HepG2 (cell line): ENCODE results near the gene ATP13A3. TPM values are rescaled to one million over a fixed set of nuclear protein-coding genes. Genes with fewer than 3 reads are reported as not detected.

Experiments
- BATF2 ChIP-seq: sonication (generic); formaldehyde crosslinking; IDR thresholded peaks from 2 replicates; pipeline ENCODE4 v1.8.0; 2022; ENCODE audit warnings: mild to moderate bottlenecking, missing genetic modification reagents, moderate library complexity
- CREBL2 ChIP-seq: sonication (generic); formaldehyde crosslinking; IDR thresholded peaks from 2 replicates; pipeline ENCODE4 v1.8.1; 2023; ENCODE audit warnings: missing genetic modification reagents, mild to moderate bottlenecking, borderline replicate concordance
- FOXO1 ChIP-seq: sonication (generic); formaldehyde crosslinking; IDR thresholded peaks from 2 replicates; pipeline ENCODE4 v1.4.0; 2020; ENCODE audit warnings: missing genetic modification reagents
- HMGA1 ChIP-seq: sonication (generic); formaldehyde crosslinking; conservative IDR thresholded peaks from 2 replicates; pipeline ENCODE4 v1.4.0; 2020; ENCODE audit warnings: missing genetic modification reagents
- ISL2 ChIP-seq: sonication (generic); formaldehyde crosslinking; IDR thresholded peaks from 2 replicates; pipeline ENCODE4 v1.5.0; 2020; ENCODE audit warnings: missing genetic modification reagents
- NAIF1 ChIP-seq: sonication (generic); formaldehyde crosslinking; IDR thresholded peaks from 2 replicates; pipeline ENCODE4 v1.5.0; 2020; ENCODE audit warnings: mild to moderate bottlenecking, missing genetic modification reagents, borderline replicate concordance
- NFATC3 ChIP-seq: sonication (generic); formaldehyde crosslinking; IDR thresholded peaks from 2 replicates; pipeline ENCODE4 v1.5.1; 2020; ENCODE audit warnings: mild to moderate bottlenecking, missing genetic modification reagents
- RELA ChIP-seq: sonication (generic); formaldehyde crosslinking; IDR thresholded peaks from 2 replicates; pipeline ENCODE4 v1.4.0; 2020; ENCODE audit warnings: missing genetic modification reagents
- SP1 ChIP-seq, 2 experiments: fragments of 450-650 bp in 1 of 2; sonication (generic) in 1 of 2; formaldehyde crosslinking in 1 of 2; IDR thresholded peaks; 2 replicates each; pipeline versions ENCODE4 v1.4.0 to v1.6.1; 2016 to 2020; ENCODE audit warnings: missing genetic modification reagents in 1 of 2
- U2AF1 ChIP-seq: fragments of 200-400 bp; formaldehyde crosslinking; optimal IDR thresholded peaks from 2 replicates; pipeline ENCODE3; 2017; ENCODE audit warnings: mild to moderate bottlenecking, low read depth, low read length
- ZC3H4 ChIP-seq: sonication (generic); formaldehyde crosslinking; IDR thresholded peaks from 2 replicates; pipeline ENCODE4 v1.4.0; 2020; ENCODE audit warnings: missing genetic modification reagents, borderline replicate concordance
- ZNF180 ChIP-seq: sonication (generic); formaldehyde crosslinking; IDR thresholded peaks from 2 replicates; pipeline ENCODE4 v1.4.0; 2020; ENCODE audit warnings: low read depth, missing genetic modification reagents, borderline replicate concordance
- ZNF260 ChIP-seq: sonication (generic); formaldehyde crosslinking; IDR thresholded peaks from 2 replicates; pipeline ENCODE4 v1.4.0; 2020; ENCODE audit warnings: missing genetic modification reagents, low read depth, mild to moderate bottlenecking, borderline replicate concordance
- ZNF282 ChIP-seq: fragments of 450-650 bp; IDR thresholded peaks from 2 replicates; pipeline ENCODE4 v1.6.1; 2018; ENCODE audit not compliant: partially characterized antibody
- ZNF317 ChIP-seq: sonication (generic); formaldehyde crosslinking; IDR thresholded peaks from 2 replicates; pipeline ENCODE4 v1.5.0; 2020; ENCODE audit warnings: mild to moderate bottlenecking, missing genetic modification reagents
- polyA plus RNA-seq, 8 experiments: library from polyadenylated mRNA; depleted of rRNA in 3 of 8; stranded (reverse) in 7 of 8; unstranded in 1 of 8; fragments of >200 nt; fragmentation: Illumina TruSeq in 4 of 8; extraction: Trizol in 4 of 8; gene quantifications; 2 replicates each; pipeline versions ENCODE4 v1.2.1 to v1.2.3, GENCODE V29; 2011 to 2016; ENCODE audit warnings: low read depth in 4 of 8, missing spikeins in 1 of 8, mixed read lengths in 1 of 8; ENCODE audit not compliant: insufficient read depth in 1 of 8
- total RNA-seq, 5 experiments: library from RNA; depleted of rRNA; stranded (reverse); fragments of >200 nt; fragmentation: Illumina TruSeq; extraction: Trizol; gene quantifications; 2 replicates each; pipeline ENCODE4 v1.2.3, GENCODE V29; 2016; ENCODE audit warnings: low read depth in 1 of 5
- TF ChIP-seq, protein P1 (sequence below): sonication (generic); formaldehyde crosslinking; IDR thresholded peaks from 2 replicates; pipeline ENCODE4 v1.4.0; 2020; ENCODE audit warnings: missing genetic modification reagents
- TF ChIP-seq, protein P2 (sequence below): sonication (generic); formaldehyde crosslinking; IDR thresholded peaks from 2 replicates; pipeline ENCODE4 v1.4.0; 2020; ENCODE audit warnings: mild to moderate bottlenecking, missing genetic modification reagents, borderline replicate concordance
- TF ChIP-seq, protein P3 (sequence below): sonication (generic); formaldehyde crosslinking; IDR thresholded peaks from 2 replicates; pipeline ENCODE4 v1.5.0; 2020; ENCODE audit warnings: mild to moderate bottlenecking, missing genetic modification reagents

The ATP13A3 gene
- total and polyA plus RNA-seq, 2 of the 13 experiments (the other 11 are each of a cell fraction or from before 2014, with no cell fraction given) = 44.9 to 80.8 TPM

- no peak for TF ChIP-seq ZNF180 (CRISPR knock-in tag)
- TF ChIP-seq HMGA1 (CRISPR knock-in tag) = no peak
- TF ChIP-seq, protein P1, sequence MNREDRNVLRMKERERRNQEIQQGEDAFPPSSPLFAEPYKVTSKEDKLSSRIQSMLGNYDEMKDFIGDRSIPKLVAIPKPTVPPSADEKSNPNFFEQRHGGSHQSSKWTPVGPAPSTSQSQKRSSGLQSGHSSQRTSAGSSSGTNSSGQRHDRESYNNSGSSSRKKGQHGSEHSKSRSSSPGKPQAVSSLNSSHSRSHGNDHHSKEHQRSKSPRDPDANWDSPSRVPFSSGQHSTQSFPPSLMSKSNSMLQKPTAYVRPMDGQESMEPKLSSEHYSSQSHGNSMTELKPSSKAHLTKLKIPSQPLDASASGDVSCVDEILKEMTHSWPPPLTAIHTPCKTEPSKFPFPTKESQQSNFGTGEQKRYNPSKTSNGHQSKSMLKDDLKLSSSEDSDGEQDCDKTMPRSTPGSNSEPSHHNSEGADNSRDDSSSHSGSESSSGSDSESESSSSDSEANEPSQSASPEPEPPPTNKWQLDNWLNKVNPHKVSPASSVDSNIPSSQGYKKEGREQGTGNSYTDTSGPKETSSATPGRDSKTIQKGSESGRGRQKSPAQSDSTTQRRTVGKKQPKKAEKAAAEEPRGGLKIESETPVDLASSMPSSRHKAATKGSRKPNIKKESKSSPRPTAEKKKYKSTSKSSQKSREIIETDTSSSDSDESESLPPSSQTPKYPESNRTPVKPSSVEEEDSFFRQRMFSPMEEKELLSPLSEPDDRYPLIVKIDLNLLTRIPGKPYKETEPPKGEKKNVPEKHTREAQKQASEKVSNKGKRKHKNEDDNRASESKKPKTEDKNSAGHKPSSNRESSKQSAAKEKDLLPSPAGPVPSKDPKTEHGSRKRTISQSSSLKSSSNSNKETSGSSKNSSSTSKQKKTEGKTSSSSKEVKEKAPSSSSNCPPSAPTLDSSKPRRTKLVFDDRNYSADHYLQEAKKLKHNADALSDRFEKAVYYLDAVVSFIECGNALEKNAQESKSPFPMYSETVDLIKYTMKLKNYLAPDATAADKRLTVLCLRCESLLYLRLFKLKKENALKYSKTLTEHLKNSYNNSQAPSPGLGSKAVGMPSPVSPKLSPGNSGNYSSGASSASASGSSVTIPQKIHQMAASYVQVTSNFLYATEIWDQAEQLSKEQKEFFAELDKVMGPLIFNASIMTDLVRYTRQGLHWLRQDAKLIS (CRISPR knock-in tag) = no peak
- TF ChIP-seq NAIF1 (CRISPR knock-in tag) = no peak
- TF ChIP-seq, protein P2, sequence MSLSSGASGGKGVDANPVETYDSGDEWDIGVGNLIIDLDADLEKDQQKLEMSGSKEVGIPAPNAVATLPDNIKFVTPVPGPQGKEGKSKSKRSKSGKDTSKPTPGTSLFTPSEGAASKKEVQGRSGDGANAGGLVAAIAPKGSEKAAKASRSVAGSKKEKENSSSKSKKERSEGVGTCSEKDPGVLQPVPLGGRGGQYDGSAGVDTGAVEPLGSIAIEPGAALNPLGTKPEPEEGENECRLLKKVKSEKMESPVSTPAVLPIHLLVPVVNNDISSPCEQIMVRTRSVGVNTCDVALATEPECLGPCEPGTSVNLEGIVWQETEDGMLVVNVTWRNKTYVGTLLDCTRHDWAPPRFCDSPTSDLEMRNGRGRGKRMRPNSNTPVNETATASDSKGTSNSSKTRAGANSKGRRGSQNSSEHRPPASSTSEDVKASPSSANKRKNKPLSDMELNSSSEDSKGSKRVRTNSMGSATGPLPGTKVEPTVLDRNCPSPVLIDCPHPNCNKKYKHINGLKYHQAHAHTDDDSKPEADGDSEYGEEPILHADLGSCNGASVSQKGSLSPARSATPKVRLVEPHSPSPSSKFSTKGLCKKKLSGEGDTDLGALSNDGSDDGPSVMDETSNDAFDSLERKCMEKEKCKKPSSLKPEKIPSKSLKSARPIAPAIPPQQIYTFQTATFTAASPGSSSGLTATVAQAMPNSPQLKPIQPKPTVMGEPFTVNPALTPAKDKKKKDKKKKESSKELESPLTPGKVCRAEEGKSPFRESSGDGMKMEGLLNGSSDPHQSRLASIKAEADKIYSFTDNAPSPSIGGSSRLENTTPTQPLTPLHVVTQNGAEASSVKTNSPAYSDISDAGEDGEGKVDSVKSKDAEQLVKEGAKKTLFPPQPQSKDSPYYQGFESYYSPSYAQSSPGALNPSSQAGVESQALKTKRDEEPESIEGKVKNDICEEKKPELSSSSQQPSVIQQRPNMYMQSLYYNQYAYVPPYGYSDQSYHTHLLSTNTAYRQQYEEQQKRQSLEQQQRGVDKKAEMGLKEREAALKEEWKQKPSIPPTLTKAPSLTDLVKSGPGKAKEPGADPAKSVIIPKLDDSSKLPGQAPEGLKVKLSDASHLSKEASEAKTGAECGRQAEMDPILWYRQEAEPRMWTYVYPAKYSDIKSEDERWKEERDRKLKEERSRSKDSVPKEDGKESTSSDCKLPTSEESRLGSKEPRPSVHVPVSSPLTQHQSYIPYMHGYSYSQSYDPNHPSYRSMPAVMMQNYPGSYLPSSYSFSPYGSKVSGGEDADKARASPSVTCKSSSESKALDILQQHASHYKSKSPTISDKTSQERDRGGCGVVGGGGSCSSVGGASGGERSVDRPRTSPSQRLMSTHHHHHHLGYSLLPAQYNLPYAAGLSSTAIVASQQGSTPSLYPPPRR (CRISPR knock-in tag) = peak; percentile 91
- no peak for TF ChIP-seq BATF2 (CRISPR knock-in tag)
- peak; percentile 97 for TF ChIP-seq FOXO1 (CRISPR knock-in tag)
- no peak for TF ChIP-seq U2AF1
- TF ChIP-seq RELA (CRISPR knock-in tag) = no peak
- TF ChIP-seq ZNF260 = no peak
- TF ChIP-seq SP1 (IDR thresholded peaks at IDR 0.05) = no peak
- 0 out of 2 replicates have a peak, but pooled peaks have one; percentile 27 for TF ChIP-seq SP1 (CRISPR knock-in tag; IDR thresholded peaks at IDR 0.05)
- peak; percentile 60; the same call in 1 of the 2 replicates for TF ChIP-seq ZNF317 (CRISPR knock-in tag)
- TF ChIP-seq, protein P3, sequence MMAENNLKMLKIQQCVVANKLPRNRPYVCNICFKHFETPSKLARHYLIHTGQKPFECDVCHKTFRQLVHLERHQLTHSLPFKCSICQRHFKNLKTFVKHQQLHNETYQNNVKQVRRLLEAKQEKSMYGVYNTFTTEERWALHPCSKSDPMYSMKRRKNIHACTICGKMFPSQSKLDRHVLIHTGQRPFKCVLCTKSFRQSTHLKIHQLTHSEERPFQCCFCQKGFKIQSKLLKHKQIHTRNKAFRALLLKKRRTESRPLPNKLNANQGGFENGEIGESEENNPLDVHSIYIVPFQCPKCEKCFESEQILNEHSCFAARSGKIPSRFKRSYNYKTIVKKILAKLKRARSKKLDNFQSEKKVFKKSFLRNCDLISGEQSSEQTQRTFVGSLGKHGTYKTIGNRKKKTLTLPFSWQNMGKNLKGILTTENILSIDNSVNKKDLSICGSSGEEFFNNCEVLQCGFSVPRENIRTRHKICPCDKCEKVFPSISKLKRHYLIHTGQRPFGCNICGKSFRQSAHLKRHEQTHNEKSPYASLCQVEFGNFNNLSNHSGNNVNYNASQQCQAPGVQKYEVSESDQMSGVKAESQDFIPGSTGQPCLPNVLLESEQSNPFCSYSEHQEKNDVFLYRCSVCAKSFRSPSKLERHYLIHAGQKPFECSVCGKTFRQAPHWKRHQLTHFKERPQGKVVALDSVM (CRISPR knock-in tag) = no peak
- no peak for TF ChIP-seq CREBL2 (CRISPR knock-in tag)
- TF ChIP-seq NFATC3 (CRISPR knock-in tag) = no peak
- TF ChIP-seq ZNF282 = no peak
- TF ChIP-seq ZC3H4 (CRISPR knock-in tag) = no peak
- TF ChIP-seq ISL2 (CRISPR knock-in tag) = peak; percentile 77
Observed at GRCh38 chr3:194494951-194495374, 8.2 kb upstream of the ATP13A3 start (continued).
